ENCODE measurements around the gene SLC51B.

GRCh38 chr15:65051266-65051665 is 6.1 kb downstream of the SLC51B start:
- no peak for TF ChIP-seq ELF4 (IDR thresholded peaks at IDR 0.05)
- no peak for TF ChIP-seq FOXK2 (IDR thresholded peaks at IDR 0.05)
- TF ChIP-seq BHLHE40 (IDR thresholded peaks at IDR 0.05; ENCODE audit: borderline replicate concordance), result no peak
- no peak for TF ChIP-seq FOXA1 (IDR thresholded peaks at IDR 0.05)
- no peak for TF ChIP-seq SUZ12 (IDR thresholded peaks at IDR 0.05)
- no peak for TF ChIP-seq NFRKB (IDR thresholded peaks at IDR 0.05)
- no peak for TF ChIP-seq ZNF384 (IDR thresholded peaks at IDR 0.05)
- TF ChIP-seq HDGF (IDR thresholded peaks at IDR 0.05; ENCODE audit: borderline replicate concordance), result no peak
- TF ChIP-seq L3MBTL2 (conservative IDR thresholded peaks at IDR 0.05), result no peak
- TF ChIP-seq SP1 (IDR thresholded peaks at IDR 0.05), result no peak
- TF ChIP-seq TARDBP (IDR thresholded peaks at IDR 0.05), result no peak
- TF ChIP-seq FOXM1 (IDR thresholded peaks at IDR 0.05; ENCODE audit: borderline replicate concordance), result no peak

Measured in HEK293T (cell line).